Left ventricle myocardium inferior (tissue), 1 donor: Measurements from ENCODE around the gene LRMDA. TPM values are rescaled to one million over a fixed set of nuclear protein-coding genes. Genes with fewer than 3 reads are reported as not detected.

Experiments used
- DNase-seq: peaks from one replicate; pipeline ENCODE4 v3.0.0-alpha.2; 2020
- H3K27ac ChIP-seq: fragments of 200-600 bp; replicated peaks from 2 replicates; pipeline ENCODE4 v1.8.0; 2021
- H3K27me3 ChIP-seq: fragments of 200-600 bp; 2 replicates; pipeline ENCODE4 v1.8.0; 2021; ENCODE audit warnings: low read depth
- H3K36me3 ChIP-seq: fragments of 200-600 bp; 2 replicates; pipeline ENCODE4 v1.8.0; 2021
- H3K4me1 ChIP-seq: fragments of 200-600 bp; 2 replicates; pipeline ENCODE4 v1.8.0; 2021
- H3K4me3 ChIP-seq: fragments of 200-600 bp; 2 replicates; pipeline ENCODE4 v1.8.0; 2021; ENCODE audit warnings: mild to moderate bottlenecking, moderate library complexity
- H3K9me3 ChIP-seq: fragments of 200-600 bp; replicated peaks from 2 replicates; pipeline ENCODE4 v1.8.0; 2021
- CTCF ChIP-seq: fragments of 200-600 bp; IDR thresholded peaks from 2 replicates; pipeline ENCODE4 v1.8.0; 2021; ENCODE audit warnings: antibody characterized with exemption, mild to moderate bottlenecking, borderline replicate concordance
- intact Hi-C: fragments of 100-400 bp; cut with micrococcal nuclease; formaldehyde crosslinking; loops from one replicate; pipeline ENCODE4 v1.11.0; 2022
- total RNA-seq: library from RNA; stranded (reverse); fragmentation: NEBNext Ultra II Directional; extraction: Animal tissue kit (Norgen Biotek cat#: 25700); gene quantifications from one replicate; pipeline ENCODE4 v1.2.1, GENCODE V29; 2021
- donor health status: DM: no; HTN: yes; CAD: no; lungs with severe emphysema.

Gene LRMDA
- total RNA-seq, 1 donor from 2014 or later = 18.7 TPM

- Histone ChIP-seq H3K4me3 (no peak overlapping the region), H3K9me3 (no peaks in the 10 kb centered on the region), H3K27me3 (no peaks in the 10 kb centered on the region), H3K27ac (no peak overlapping the region), H3K4me1 (peaks cover 13% of the 10 kb centered on the region), H3K36me3 (no peaks in the 10 kb centered on the region)
- DNase-seq = no peak
- TF ChIP-seq CTCF = no peak
- intact Hi-C loops = no loop called here
Observed at GRCh38 chr10:75924309-75924902, 493.0 kb downstream of the LRMDA start.

GRCh38 chr10:75925999-75926398, 494.6 kb downstream of the LRMDA start:
- Histone ChIP-seq H3K9me3 (no peaks in the 10 kb centered on the region), H3K4me1 (no peaks in the 10 kb centered on the region), H3K36me3 (no peaks in the 10 kb centered on the region), H3K27me3 (no peaks in the 10 kb centered on the region), H3K27ac (no peak overlapping the region), H3K4me3 (no peak overlapping the region)
- TF ChIP-seq CTCF = no peak
- DNase-seq = no peak
- intact Hi-C loops = no loop called here

- DNase-seq = no peak
- Histone ChIP-seq H3K36me3 (no peaks in the 10 kb centered on the region), H3K4me3 (no peak overlapping the region), H3K27me3 (no peaks in the 10 kb centered on the region), H3K4me1 (no peaks in the 10 kb centered on the region), H3K9me3 (no peaks in the 10 kb centered on the region), H3K27ac (no peak overlapping the region)
- intact Hi-C loops = no loop called here
- TF ChIP-seq CTCF = no peak
Observed at GRCh38 chr10:75926763-75927162, 495.3 kb downstream of the LRMDA start.

GRCh38 chr10:75928231-75928630, 496.8 kb downstream of the LRMDA start:
- Histone ChIP-seq H3K4me3 (no peak overlapping the region), H3K36me3 (no peaks in the 10 kb centered on the region), H3K27ac (no peak overlapping the region), H3K9me3 (no peaks in the 10 kb centered on the region), H3K4me1 (no peaks in the 10 kb centered on the region), H3K27me3 (no peaks in the 10 kb centered on the region)
- intact Hi-C loops = no loop called here
- DNase-seq = no peak
- TF ChIP-seq CTCF = no peak

GRCh38 chr10:75929630-75930161, 498.3 kb downstream of the LRMDA start:
- intact Hi-C loops = no loop called here
- Histone ChIP-seq H3K36me3 (no peaks in the 10 kb centered on the region), H3K27ac (no peak overlapping the region), H3K4me1 (no peaks in the 10 kb centered on the region), H3K27me3 (no peaks in the 10 kb centered on the region), H3K9me3 (no peaks in the 10 kb centered on the region), H3K4me3 (no peak overlapping the region)
- DNase-seq = no peak
- TF ChIP-seq CTCF = no peak
